H9 (cell line): ENCODE measurements around the gene CFP. TPM values are rescaled to one million over a fixed set of nuclear protein-coding genes. Genes with fewer than 3 reads are reported as not detected.

Source experiments
- DNase-seq: peaks from one replicate; pipeline ENCODE4 v3.0.0-alpha.2; 2017
- H2AFZ ChIP-seq: one replicate; pipeline ENCODE4 v1.6.1; 2013; ENCODE audit warnings: mild to moderate bottlenecking, low read length, control low read depth, moderate library complexity
- H2AK5ac ChIP-seq: 2 replicates; pipeline ENCODE4 v1.6.1; 2013; ENCODE audit warnings: low read length, control low read depth, mixed read lengths; ENCODE audit not compliant: insufficient read length
- H2BK120ac ChIP-seq: one replicate; pipeline ENCODE4 v1.6.1; 2013; ENCODE audit warnings: low read depth, mild to moderate bottlenecking, low read length, control low read depth, inconsistent platforms; ENCODE audit not compliant: poor library complexity, severe bottlenecking
- H2BK12ac ChIP-seq: 2 replicates; pipeline ENCODE4 v1.6.1; 2013; ENCODE audit warnings: low read length, control low read depth, mixed read lengths, low read depth; ENCODE audit not compliant: insufficient read length
- H2BK15ac ChIP-seq: 2 replicates; pipeline ENCODE4 v1.6.1; 2013; ENCODE audit warnings: low read depth, low read length, control low read depth
- H2BK20ac ChIP-seq: one replicate; pipeline ENCODE4 v1.6.1; 2013; ENCODE audit warnings: low read depth, mild to moderate bottlenecking, low read length, control low read depth, inconsistent platforms; ENCODE audit not compliant: poor library complexity, severe bottlenecking
- H2BK5ac ChIP-seq: 2 replicates; pipeline ENCODE4 v1.6.1; 2013; ENCODE audit warnings: low read length, control low read depth, mixed read lengths; ENCODE audit not compliant: insufficient read length
- H3K14ac ChIP-seq: 2 replicates; pipeline ENCODE4 v1.6.1; 2013; ENCODE audit warnings: low read length, control low read depth; ENCODE audit not compliant: insufficient read depth
- H3K18ac ChIP-seq: 2 replicates; pipeline ENCODE4 v1.6.1; 2013; ENCODE audit warnings: low read depth, mild to moderate bottlenecking, mixed read lengths, low read length, control low read depth; ENCODE audit not compliant: insufficient read length
- H3K23ac ChIP-seq: 2 replicates; pipeline ENCODE4 v1.6.1; 2013; ENCODE audit warnings: low read length, control low read depth, mixed read lengths, low read depth; ENCODE audit not compliant: insufficient read length
- H3K23me2 ChIP-seq: 2 replicates; pipeline ENCODE4 v1.6.1; 2013; ENCODE audit warnings: low read depth, mild to moderate bottlenecking, mixed read lengths, low read length, control low read depth; ENCODE audit not compliant: insufficient read length, poor library complexity, severe bottlenecking
- H3K27ac ChIP-seq: 2 replicates; pipeline ENCODE4 v1.5.1; 2013; ENCODE audit warnings: low read length, control low read depth, mixed read lengths, low read depth; ENCODE audit not compliant: insufficient read length
- H3K27me3 ChIP-seq: 2 replicates; pipeline ENCODE4 v1.6.1; 2013; ENCODE audit warnings: low read length, control low read depth, inconsistent platforms; ENCODE audit not compliant: insufficient read depth
- H3K4ac ChIP-seq: 2 replicates; pipeline ENCODE4 v1.6.1; 2013; ENCODE audit warnings: low read depth, mild to moderate bottlenecking, control low read depth, inconsistent platforms, low read length, moderate library complexity
- H3K4me1 ChIP-seq: 2 replicates; pipeline ENCODE4 v1.6.1; 2013; ENCODE audit warnings: low read length, control low read depth, inconsistent platforms; ENCODE audit not compliant: insufficient read depth
- H3K4me2 ChIP-seq: 2 replicates; pipeline ENCODE4 v1.6.1; 2013; ENCODE audit warnings: low read length, control low read depth, mixed read lengths; ENCODE audit not compliant: insufficient read length, insufficient read depth
- H3K56ac ChIP-seq: 2 replicates; pipeline ENCODE4 v1.6.1; 2013; ENCODE audit warnings: low read depth, mild to moderate bottlenecking, mixed read lengths, low read length, control low read depth; ENCODE audit not compliant: insufficient read length
- H3K79me1 ChIP-seq: 2 replicates; pipeline ENCODE4 v1.6.1; 2013; ENCODE audit warnings: low read depth, mild to moderate bottlenecking, moderate library complexity, low read length, control low read depth, inconsistent platforms; ENCODE audit not compliant: insufficient read depth, poor library complexity, severe bottlenecking
- H3K79me2 ChIP-seq: 2 replicates; pipeline ENCODE4 v1.6.1; 2013; ENCODE audit warnings: low read length, control low read depth, inconsistent platforms; ENCODE audit not compliant: insufficient read depth
- H3K9ac ChIP-seq: 2 replicates; pipeline ENCODE4 v1.6.1; 2013; ENCODE audit warnings: low read length, control low read depth, mixed read lengths; ENCODE audit not compliant: insufficient read length; ENCODE audit errors: extremely low read depth
- H3K9me3 ChIP-seq: one replicate; pipeline ENCODE4 v1.6.1; 2013; ENCODE audit warnings: low read depth, low read length, inconsistent platforms; ENCODE audit not compliant: control insufficient read depth
- H3T11ph ChIP-seq: one replicate; pipeline ENCODE4 v1.6.1; 2013; ENCODE audit warnings: mild to moderate bottlenecking, low read length, control low read depth, inconsistent platforms
- H4K20me1 ChIP-seq: one replicate; pipeline ENCODE4 v1.6.1; 2013; ENCODE audit not compliant: control insufficient read depth, insufficient read length, insufficient read depth
- H4K5ac ChIP-seq: 2 replicates; pipeline ENCODE4 v1.6.1; 2013; ENCODE audit warnings: low read depth, mild to moderate bottlenecking, mixed read lengths, low read length, control low read depth; ENCODE audit not compliant: insufficient read length
- H4K8ac ChIP-seq: replicated peaks from 2 replicates; pipeline ENCODE4 v1.6.1; 2013; ENCODE audit warnings: low read length, control low read depth, mixed read lengths, low read depth; ENCODE audit not compliant: insufficient read length
- H4K91ac ChIP-seq: 2 replicates; pipeline ENCODE4 v1.6.1; 2013; ENCODE audit warnings: low read depth, mild to moderate bottlenecking, moderate library complexity, mixed read lengths, low read length, control low read depth; ENCODE audit not compliant: insufficient read length
- H3K27ac Mint-ChIP-seq, 3 experiments: 2 replicates in 2 of 3; 3 replicates in 1 of 3; pipeline ENCODE4 v1.8.0; 2020 to 2021; ENCODE audit warnings: mixed read lengths in 3 of 3, mild to moderate bottlenecking in 1 of 3, moderate library complexity in 1 of 3
- H3K27me3 Mint-ChIP-seq: 2 replicates; pipeline ENCODE4 v1.8.0; 2021; ENCODE audit warnings: low read depth, mild to moderate bottlenecking, moderate library complexity, mixed read lengths
- H3K36me3 Mint-ChIP-seq, 3 experiments: 2 replicates in 2 of 3; 3 replicates in 1 of 3; pipeline ENCODE4 v1.8.0; 2020 to 2021; ENCODE audit warnings: low read depth in 3 of 3, mixed read lengths in 3 of 3; ENCODE audit not compliant: insufficient read depth in 1 of 3
- H3K4me1 Mint-ChIP-seq, 2 experiments: 2 replicates each; pipeline ENCODE4 v1.8.0; 2020; ENCODE audit warnings: mixed read lengths in 2 of 2
- H3K4me3 Mint-ChIP-seq, 2 experiments: 2 replicates in 1 of 2; 3 replicates in 1 of 2; pipeline ENCODE4 v1.8.0; 2020 to 2021; ENCODE audit warnings: mild to moderate bottlenecking in 2 of 2, mixed read lengths in 2 of 2, moderate library complexity in 1 of 2
- H3K9me3 Mint-ChIP-seq, 2 experiments: 2 replicates in 1 of 2; 3 replicates in 1 of 2; pipeline ENCODE4 v1.8.0; 2020; ENCODE audit warnings: mild to moderate bottlenecking in 2 of 2, mixed read lengths in 2 of 2, moderate library complexity in 1 of 2
- CTCF ChIP-seq: fragments of 200-600 bp; sonication (generic); conservative IDR thresholded peaks from 3 replicates; pipeline ENCODE4 v1.8.0; 2021; ENCODE audit warnings: antibody characterized with exemption, mild to moderate bottlenecking
- total RNA-seq: library from RNA; stranded (reverse); gene quantifications from 2 replicates; pipeline ENCODE4 v1.2.1, GENCODE V29; 2021

The CFP gene
- total RNA-seq, 1 experiment from 2014 or later: 2.3 TPM

GRCh38 chrX:47607091-47607490 lies 22.6 kb downstream of the CFP start:
- Histone ChIP-seq H4K91ac (no peak overlapping the region), H2BK20ac (no peak overlapping the region), H3K27ac (no peak overlapping the region), H3K4me1 (no peaks in the 10 kb centered on the region; the same call in 1 of the 2 replicates), H3K79me1 (no peaks in the 10 kb centered on the region), H2BK12ac (no peak overlapping the region), H3K4me2 (no peak overlapping the region), H2BK5ac (no peak overlapping the region), H3K9me3 (peaks cover 27% of the 10 kb centered on the region), H3K79me2 (no peaks in the 10 kb centered on the region), H2BK15ac (no peak overlapping the region), H3K23me2 (no peaks in the 10 kb centered on the region), H2AFZ (no peak overlapping the region), H3K4ac (no peak overlapping the region), H4K20me1 (no peaks in the 10 kb centered on the region), H4K5ac (no peak overlapping the region), H2AK5ac (no peak overlapping the region), H3T11ph (no peak overlapping the region), H2BK120ac (no peak overlapping the region), H3K27me3 (no peaks in the 10 kb centered on the region), H3K56ac (no peak overlapping the region), H3K14ac (no peak overlapping the region), H3K9ac (no peak overlapping the region), H4K8ac (no peak overlapping the region), H3K18ac (no peak overlapping the region), H3K23ac (no peak overlapping the region)
- H3K36me3 Mint-ChIP-seq: peaks cover 4 to 12% (median 5%) of the 10 kb centered on the region in 3 experiments
- peaks cover 64 to 68% of the 10 kb centered on the region in 2 experiments for H3K9me3 Mint-ChIP-seq
- no peak for TF ChIP-seq CTCF
- no peak overlapping the region for H3K27ac Mint-ChIP-seq
- no peak overlapping the region for H3K4me3 Mint-ChIP-seq
- DNase-seq: no peak
- H3K4me1 Mint-ChIP-seq: peaks cover 11 to 19% of the 10 kb centered on the region in 2 experiments
- no peaks in the 10 kb centered on the region; the same call in 1 of the 2 replicates for H3K27me3 Mint-ChIP-seq
